B cell (primary cell): ENCODE measurements around the gene COL5A1.

Experiments
- EZH2 ChIP-seq: IDR thresholded peaks from 2 replicates; pipeline ENCODE4 v1.6.1; 2012; ENCODE audit warnings: borderline replicate concordance, low read depth, mild to moderate bottlenecking, moderate library complexity, low read length; ENCODE audit not compliant: insufficient read depth, poor library complexity, severe bottlenecking
- TF ChIP-seq, protein P1 (sequence below): fragments of 200-600 bp; IDR thresholded peaks from one replicate; pipeline ENCODE4 v1.8.0; 2022; ENCODE audit warnings: antibody characterized with exemption, mild to moderate bottlenecking

DNA sequence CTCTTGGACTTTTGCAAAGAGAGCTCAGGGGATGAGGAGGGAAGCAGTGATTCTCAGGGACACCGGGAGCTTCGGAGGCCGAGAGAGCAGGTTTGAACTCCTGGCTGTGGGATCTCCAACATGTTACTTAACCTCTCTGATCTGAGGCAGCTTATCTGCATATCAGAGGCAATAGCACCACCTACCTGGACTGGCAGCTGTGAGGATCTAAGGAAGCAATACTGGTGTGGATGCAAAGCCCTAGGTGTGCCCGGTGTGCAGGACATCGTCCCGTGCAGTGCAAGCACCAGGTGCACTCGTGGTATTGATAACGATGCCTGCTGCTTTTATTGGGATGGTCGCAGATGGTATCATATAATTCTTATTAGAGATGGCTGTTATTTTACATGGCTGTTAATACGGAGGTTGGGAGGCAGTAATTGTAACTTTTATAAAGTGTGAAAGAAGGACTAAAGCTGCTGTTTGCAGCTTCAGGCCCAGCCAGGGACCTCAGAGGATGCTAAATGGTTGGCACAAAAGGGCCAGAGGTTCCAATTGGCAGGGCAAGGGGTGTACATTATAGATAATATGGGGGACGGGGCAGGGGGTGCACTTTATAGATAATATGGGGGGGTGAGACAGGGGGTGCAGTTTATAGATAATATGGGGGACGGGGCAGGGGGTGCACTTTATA is 14.9 kb downstream of the COL5A1 start:
- TF ChIP-seq, protein P1, sequence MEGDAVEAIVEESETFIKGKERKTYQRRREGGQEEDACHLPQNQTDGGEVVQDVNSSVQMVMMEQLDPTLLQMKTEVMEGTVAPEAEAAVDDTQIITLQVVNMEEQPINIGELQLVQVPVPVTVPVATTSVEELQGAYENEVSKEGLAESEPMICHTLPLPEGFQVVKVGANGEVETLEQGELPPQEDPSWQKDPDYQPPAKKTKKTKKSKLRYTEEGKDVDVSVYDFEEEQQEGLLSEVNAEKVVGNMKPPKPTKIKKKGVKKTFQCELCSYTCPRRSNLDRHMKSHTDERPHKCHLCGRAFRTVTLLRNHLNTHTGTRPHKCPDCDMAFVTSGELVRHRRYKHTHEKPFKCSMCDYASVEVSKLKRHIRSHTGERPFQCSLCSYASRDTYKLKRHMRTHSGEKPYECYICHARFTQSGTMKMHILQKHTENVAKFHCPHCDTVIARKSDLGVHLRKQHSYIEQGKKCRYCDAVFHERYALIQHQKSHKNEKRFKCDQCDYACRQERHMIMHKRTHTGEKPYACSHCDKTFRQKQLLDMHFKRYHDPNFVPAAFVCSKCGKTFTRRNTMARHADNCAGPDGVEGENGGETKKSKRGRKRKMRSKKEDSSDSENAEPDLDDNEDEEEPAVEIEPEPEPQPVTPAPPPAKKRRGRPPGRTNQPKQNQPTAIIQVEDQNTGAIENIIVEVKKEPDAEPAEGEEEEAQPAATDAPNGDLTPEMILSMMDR, result no peak
- no peak for TF ChIP-seq EZH2
